Calu3 (cell line): ENCODE data around the gene MVD. TPM values are rescaled to one million over a fixed set of nuclear protein-coding genes. Genes with fewer than 3 reads are reported as not detected.

Experiments
- BruUV-seq: library from RNA; stranded (reverse); fragments of 400-500 nt; replicated peaks from 2 replicates; lab custom pipeline; 2021; lab: Mats Ljungman, UMichigan
- CTCF ChIA-PET: fragments of 300-600 bp; sonication (Branson Sonifier 250); formaldehyde crosslinking; loops from one replicate; lab custom pipeline; 2022; ENCODE audit warnings: antibody characterized with exemption; lab: Charles Lee
- DNase-seq: peaks from one replicate; pipeline ENCODE4 v3.0.0; 2022
- H3K27ac Mint-ChIP-seq: one replicate; pipeline ENCODE4 v1.8.0; 2022; ENCODE audit warnings: mixed read lengths; ENCODE audit not compliant: unreplicated experiment
- H3K27me3 Mint-ChIP-seq: one replicate; pipeline ENCODE4 v1.8.0; 2022; ENCODE audit warnings: mixed read lengths; ENCODE audit not compliant: unreplicated experiment
- H3K36me3 Mint-ChIP-seq: one replicate; pipeline ENCODE4 v1.8.0; 2022; ENCODE audit warnings: mild to moderate bottlenecking, moderate library complexity, mixed read lengths; ENCODE audit not compliant: insufficient read depth, unreplicated experiment
- H3K4me1 Mint-ChIP-seq: one replicate; pipeline ENCODE4 v1.8.0; 2022; ENCODE audit warnings: mild to moderate bottlenecking, low read depth, mixed read lengths; ENCODE audit not compliant: unreplicated experiment
- H3K4me3 Mint-ChIP-seq: one replicate; pipeline ENCODE4 v1.8.0; 2022; ENCODE audit warnings: mild to moderate bottlenecking, low read depth, moderate library complexity, mixed read lengths; ENCODE audit not compliant: unreplicated experiment
- H3K9me3 Mint-ChIP-seq: one replicate; pipeline ENCODE4 v1.8.0; 2022; ENCODE audit warnings: low read depth, mixed read lengths; ENCODE audit not compliant: unreplicated experiment
- CTCF ChIP-seq: fragments of 200-600 bp; IDR thresholded peaks from one replicate; pipeline ENCODE4 v1.8.0; 2022; ENCODE audit warnings: antibody characterized with exemption; ENCODE audit not compliant: unreplicated experiment
- intact Hi-C: fragments of 100-400 bp; cut with micrococcal nuclease; formaldehyde crosslinking; loops from one replicate; pipeline ENCODE4 v1.10.0; 2022; ENCODE audit not compliant: unreplicated experiment
- total RNA-seq: library from RNA; stranded (reverse); gene quantifications from 2 replicates; pipeline ENCODE4 v1.2.3, GENCODE V29; 2022

Gene MVD
- total RNA-seq, 1 experiment from 2014 or later = 152 TPM

GRCh38 chr16:88706965-88707826, 44.3 kb upstream of the MVD start:
- no peak for TF ChIP-seq CTCF
- intact Hi-C loops = no loop called here
- BruUV-seq = TSS peak; percentile 77
- Mint-ChIP-seq H3K4me1 (peaks cover 9% of the 10 kb centered on the region), H3K9me3 (no peaks in the 10 kb centered on the region), H3K27ac (peak overlapping the region; percentile 77), H3K27me3 (no peaks in the 10 kb centered on the region), H3K4me3 (peak overlapping the region; percentile 80), H3K36me3 (peaks cover 51% of the 10 kb centered on the region)
- DNase-seq = no peak
- CTCF ChIA-PET = no interaction called here

GRCh38 chr16:88706229-88706964, 43.5 kb upstream of the MVD start, which contains the start of the genes CTU2 and RNF166:
TSS of gene CTU2 (plus strand) at chr16:88706503. CDS start at chr16:88706531, 28 bp downstream.
TSS of gene RNF166 (minus strand) at chr16:88706408. CDS start at chr16:88706325, 83 bp downstream.
- DNase-seq = peak; percentile 97
- intact Hi-C loops = no loop called here
- Mint-ChIP-seq H3K36me3 (peaks cover 45% of the 10 kb centered on the region), H3K27me3 (no peaks in the 10 kb centered on the region), H3K4me1 (peaks cover 9% of the 10 kb centered on the region), H3K27ac (peak within 1 kb of the TSS; percentile 77), H3K9me3 (no peaks in the 10 kb centered on the region), H3K4me3 (peak within 1 kb of the TSS; percentile 80)
- CTCF ChIA-PET = no interaction called here
- TF ChIP-seq CTCF = no peak
- BruUV-seq = no TSS peak

- intact Hi-C loops = no loop called here
- H3K27ac Mint-ChIP-seq = no peak overlapping the region
- peak; percentile 31 for DNase-seq
- CTCF ChIA-PET = no interaction called here
- peak overlapping the region; percentile 80 for H3K4me3 Mint-ChIP-seq
- no peak for TF ChIP-seq CTCF
- no peaks in the 10 kb centered on the region for H3K27me3 Mint-ChIP-seq
- peaks cover 9% of the 10 kb centered on the region for H3K4me1 Mint-ChIP-seq
- H3K36me3 Mint-ChIP-seq = peaks cover 50% of the 10 kb centered on the region
- no TSS peak for BruUV-seq
- H3K9me3 Mint-ChIP-seq = no peaks in the 10 kb centered on the region
Observed at GRCh38 chr16:88705801-88706228, 42.9 kb upstream of the MVD start.

- no peaks in the 10 kb centered on the region for H3K9me3 Mint-ChIP-seq
- TF ChIP-seq CTCF = no peak
- peaks cover 53% of the 10 kb centered on the region for H3K36me3 Mint-ChIP-seq
- no peaks in the 10 kb centered on the region for H3K27me3 Mint-ChIP-seq
- H3K4me1 Mint-ChIP-seq = peaks cover 9% of the 10 kb centered on the region
- H3K27ac Mint-ChIP-seq = no peak overlapping the region
- CTCF ChIA-PET = no interaction called here
- intact Hi-C loops = no loop called here
- peak overlapping the region; percentile 80 for H3K4me3 Mint-ChIP-seq
- no TSS peak for BruUV-seq
- no peak for DNase-seq
Observed at GRCh38 chr16:88705076-88705684, 42.3 kb upstream of the MVD start.
